GM12872 (cell line): ENCODE measurements around the gene CCT3.

Experiments used
- CTCF ChIP-seq: IDR thresholded peaks from 3 replicates; pipeline ENCODE4 v1.5.1; 2011; ENCODE audit warnings: low read depth, mild to moderate bottlenecking, low read length, moderate library complexity; ENCODE audit not compliant: insufficient read depth

CCT3 gene

GRCh38 chr1:156337052-156337887 is 822 bp downstream of the CCT3 start:
- TF ChIP-seq CTCF = no peak

GRCh38 chr1:156336242-156336641 is 1.9 kb downstream of the CCT3 start:
- peak; percentile 48; the same call in 2 of the 3 replicates for TF ChIP-seq CTCF

GRCh38 chr1:156320560-156320959 is 17.5 kb downstream of the CCT3 start:
- no peak for TF ChIP-seq CTCF

GRCh38 chr1:156319664-156320063 is 18.4 kb downstream of the CCT3 start:
- peak; percentile 44; the same call in 1 of the 3 replicates for TF ChIP-seq CTCF

- TF ChIP-seq CTCF = no peak
These were observed 21.2 kb downstream of the CCT3 start for GRCh38 chr1:156316909-156317308.

GRCh38 chr1:156310962-156311361 is 27.1 kb downstream of the CCT3 start:
- no peak for TF ChIP-seq CTCF

- TF ChIP-seq CTCF = no peak
These were observed 30.0 kb downstream of the CCT3 start for GRCh38 chr1:156308078-156308477.
